GM12865 (cell line): ENCODE results near the gene C1orf115.

Source experiments
- DNase-seq: peaks from one replicate; pipeline ENCODE4 v3.0.0; 2010; ENCODE audit warnings: low read depth
- H3K4me3 ChIP-seq: 2 replicates; pipeline ENCODE4 v1.5.1; 2011; ENCODE audit warnings: mild to moderate bottlenecking, low read depth, low read length, control low read depth
- CTCF ChIP-seq: IDR thresholded peaks from 2 replicates; pipeline ENCODE4 v1.5.1; 2011; ENCODE audit warnings: low read length, control low read depth, low read depth, inconsistent platforms; ENCODE audit not compliant: insufficient read depth; ENCODE audit errors: missing control alignments

Gene C1orf115

DNA sequence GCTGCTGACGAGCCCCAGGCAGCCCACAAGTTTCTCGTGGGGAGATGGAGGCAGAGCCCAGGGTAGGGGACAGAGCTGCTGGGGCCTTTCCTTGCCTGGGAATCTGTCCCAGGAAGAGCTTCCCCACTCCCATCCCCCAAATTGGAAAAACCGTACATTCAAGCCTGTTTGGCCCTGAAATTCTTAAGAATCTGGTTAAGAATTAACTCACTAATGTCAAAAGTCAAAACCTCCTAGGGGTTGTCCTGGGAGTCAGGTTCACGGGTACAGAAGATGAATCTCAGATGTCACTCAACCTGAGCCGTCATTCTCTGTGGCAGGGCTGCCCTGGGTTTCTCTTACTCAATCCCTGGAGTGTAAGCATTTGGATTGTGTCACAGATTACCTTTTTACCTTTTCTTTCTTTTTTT lies 8.4 kb downstream of the C1orf115 start:
- H3K4me3 ChIP-seq, result no peak overlapping the region
- TF ChIP-seq CTCF, result no peak
- DNase-seq, result no peak

GRCh38 chr1:220699044-220699443 lies 8.9 kb downstream of the C1orf115 start:
- no peak for TF ChIP-seq CTCF
- no peak for DNase-seq
- no peak overlapping the region for H3K4me3 ChIP-seq

GRCh38 chr1:220700556-220701179 lies 10.5 kb downstream of the C1orf115 start:
- no peak overlapping the region for H3K4me3 ChIP-seq
- no peak for DNase-seq
- no peak for TF ChIP-seq CTCF

GRCh38 chr1:220701974-220702373 lies 11.8 kb downstream of the C1orf115 start:
- TF ChIP-seq CTCF, result no peak
- peak; percentile 49 for DNase-seq
- H3K4me3 ChIP-seq, result no peak overlapping the region

DNA sequence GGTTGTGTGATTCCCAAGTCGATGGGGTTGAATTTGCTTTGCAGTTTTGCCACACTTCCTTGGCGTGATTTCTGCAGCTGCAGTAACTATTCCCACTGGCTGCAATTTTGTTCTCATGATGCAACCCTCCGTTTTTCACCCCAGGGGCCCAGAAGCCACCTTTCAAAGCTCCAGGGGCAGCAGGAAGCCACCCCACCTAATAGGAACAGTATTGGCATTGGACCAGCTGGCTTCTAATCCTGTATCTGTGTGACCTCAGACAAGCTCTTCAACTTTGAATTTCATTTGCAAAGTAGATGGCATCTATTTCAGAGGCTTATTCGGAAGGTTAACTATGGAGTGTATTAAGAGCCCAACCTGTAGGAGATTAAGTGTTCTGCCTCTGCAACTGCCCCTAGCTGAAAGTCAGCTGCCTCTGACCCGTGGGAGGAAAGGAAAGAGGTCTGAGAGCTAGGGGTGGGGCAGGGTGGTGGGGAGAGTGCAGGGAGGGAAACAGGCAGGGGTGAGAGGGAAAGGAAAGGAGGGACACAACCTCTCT lies 12.6 kb downstream of the C1orf115 start:
- DNase-seq, result no peak
- TF ChIP-seq CTCF, result no peak
- no peak overlapping the region for H3K4me3 ChIP-seq

DNA sequence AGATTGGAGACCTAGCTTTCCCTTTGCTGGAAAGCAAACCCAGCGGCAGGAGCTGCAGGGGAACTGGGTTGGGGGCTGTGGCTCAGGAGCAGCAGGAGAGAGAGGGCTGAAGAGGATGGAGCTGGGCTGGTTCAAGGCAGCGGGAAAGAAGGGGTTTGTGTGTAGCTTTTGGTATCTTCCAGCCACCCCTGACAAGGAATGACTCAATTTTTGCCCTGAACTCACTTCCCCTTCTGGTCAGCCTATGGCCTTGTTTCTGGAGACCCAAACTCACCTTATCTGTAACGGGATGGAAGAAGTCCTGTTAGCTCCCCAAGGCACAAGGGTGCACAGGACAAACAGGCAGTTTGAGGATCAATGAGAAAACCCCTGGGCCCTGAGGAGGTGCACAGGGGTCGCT lies 13.1 kb downstream of the C1orf115 start:
- no peak for TF ChIP-seq CTCF
- no peak overlapping the region for H3K4me3 ChIP-seq
- no peak for DNase-seq

DNA sequence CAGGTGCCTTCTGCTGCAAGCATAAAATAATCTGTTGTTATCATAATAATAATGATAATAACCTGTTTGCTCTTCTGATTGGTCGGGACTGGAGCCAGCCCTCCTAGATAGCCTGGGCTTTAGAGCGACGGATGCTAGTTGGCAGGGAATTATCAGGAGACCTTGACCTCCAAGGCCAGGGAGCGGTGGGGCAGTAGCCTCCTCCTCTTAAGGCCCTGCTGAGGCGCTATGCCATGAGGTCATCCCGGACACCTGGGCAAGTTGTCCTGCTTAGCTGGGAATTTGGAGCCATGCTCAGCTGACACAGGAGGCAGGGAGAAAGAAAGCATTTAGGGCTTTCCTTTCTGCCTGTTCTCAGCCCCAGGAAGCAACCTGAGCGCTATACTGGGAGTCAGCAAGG lies 15.6 kb downstream of the C1orf115 start:
- no peak for TF ChIP-seq CTCF
- no peak for DNase-seq
- no peak overlapping the region for H3K4me3 ChIP-seq
